ENCODE results near the gene DOK3.

Gene DOK3

GRCh38 chr5:177509381-177509951, at the start of gene DOK3:
Gene DOK3 (minus strand): TSS chr5:177509826. CDS start chr5:177509540, 286 bp downstream.
- no peak for DNase-seq

- DNase-seq: no peak
These were observed 48.2 kb upstream of the DOK3 start for GRCh38 chr5:177557796-177558195.

- peak; percentile 52 for DNase-seq
These were observed 47.5 kb upstream of the DOK3 start for GRCh38 chr5:177557041-177557647.

- DNase-seq: no peak
These were observed 46.0 kb upstream of the DOK3 start for GRCh38 chr5:177555665-177556064.

- no peak for DNase-seq
These were observed 45.6 kb upstream of the DOK3 start for GRCh38 chr5:177555228-177555627.

GRCh38 chr5:177554474-177555111, 45.0 kb upstream of the DOK3 start, which contains the start of gene FAM193B:
Gene FAM193B (minus strand): TSS chr5:177554563. CDS start chr5:177554458, 105 bp downstream.
- DNase-seq: peak; percentile 96

- DNase-seq: no peak
These were observed 44.2 kb upstream of the DOK3 start for GRCh38 chr5:177553671-177554429.

GRCh38 chr5:177552839-177553455, 43.3 kb upstream of the DOK3 start:
- DNase-seq: no peak

GRCh38 chr5:177550122-177550521, 40.5 kb upstream of the DOK3 start:
- DNase-seq: no peak

- no peak for DNase-seq
These were observed 38.9 kb upstream of the DOK3 start for GRCh38 chr5:177548495-177548894.

GRCh38 chr5:177547736-177548135, 38.1 kb upstream of the DOK3 start:
- no peak for DNase-seq

GRCh38 chr5:177546258-177546741, 36.7 kb upstream of the DOK3 start:
- no peak for DNase-seq

- DNase-seq: no peak
These were observed 36.0 kb upstream of the DOK3 start for GRCh38 chr5:177545487-177546257.

GRCh38 chr5:177542816-177543465, 33.3 kb upstream of the DOK3 start:
- no peak for DNase-seq

GRCh38 chr5:177540438-177540837, 30.8 kb upstream of the DOK3 start:
- DNase-seq: no peak

- DNase-seq: no peak
These were observed 29.8 kb upstream of the DOK3 start for GRCh38 chr5:177539411-177539810.

GRCh38 chr5:177538876-177539275, 29.2 kb upstream of the DOK3 start:
- no peak for DNase-seq

- DNase-seq: no peak
These were observed 28.0 kb upstream of the DOK3 start for GRCh38 chr5:177537389-177538361.

GRCh38 chr5:177536386-177536785, 26.8 kb upstream of the DOK3 start:
- no peak for DNase-seq

GRCh38 chr5:177535125-177535524, 25.5 kb upstream of the DOK3 start:
- no peak for DNase-seq

All from CD4-positive, alpha-beta T cell treated with Interleukin-21 for 1 hour (primary cell).